Endothelial cell of umbilical vein (primary cell): ENCODE results near the gene ABCC10.
"Not testable (repeated sequence)": the region's sequence is repeated elsewhere in the genome, so short reads cannot be mapped to it uniquely, and the experiment has no call there.

Experiments used
- POLR2A ChIP-seq: IDR thresholded peaks from 2 replicates; pipeline ENCODE4 v1.6.1; 2012; ENCODE audit warnings: low read depth, mild to moderate bottlenecking, control low read depth, low read length
- POLR2AphosphoS5 ChIP-seq: IDR thresholded peaks from 2 replicates; pipeline ENCODE4 v1.6.1; 2012; ENCODE audit warnings: low read depth, mild to moderate bottlenecking, control low read depth, low read length, moderate library complexity; ENCODE audit not compliant: insufficient read depth

GRCh38 chr6:43467265-43467664, 39.9 kb downstream of the ABCC10 start:
- not testable (repeated sequence) for TF ChIP-seq POLR2A, POLR2AphosphoS5
